ENCODE results near the gene LECT2. TPM values are rescaled to one million over a fixed set of nuclear protein-coding genes. Genes with fewer than 3 reads are reported as not detected.

LECT2 gene
- total and polyA plus RNA-seq, 10 of the 15 experiments (the other 5 are each of a cell fraction or from before 2014, with no cell fraction given), result not detected

DNA sequence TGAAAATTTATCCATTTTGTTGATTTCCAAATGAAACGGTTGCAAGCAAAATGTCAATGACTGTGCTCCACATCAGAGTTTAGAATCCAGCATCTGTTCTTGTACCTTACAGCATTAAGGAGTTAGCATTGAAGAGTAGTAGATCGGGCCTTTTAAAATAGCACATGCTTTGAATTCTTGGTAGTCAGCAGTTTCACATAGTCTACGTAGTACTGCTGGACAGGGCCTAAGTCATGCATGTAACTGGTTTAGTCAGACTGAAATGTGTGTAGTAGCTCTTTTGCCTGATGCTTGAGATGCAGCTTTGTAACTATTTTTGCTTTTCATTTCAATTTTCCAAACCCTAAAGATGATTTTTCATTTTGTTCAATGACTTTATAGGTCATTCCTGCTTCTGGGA lies 19.8 kb downstream of the LECT2 start:
- Histone ChIP-seq H4K20me1 (ENCODE audit: control insufficient read depth, insufficient read depth) (no peaks in the 10 kb centered on the region), H3K4me2 (ENCODE audit: control insufficient read depth, insufficient read depth) (no peak overlapping the region), H3K9me3 (replicated peaks; ENCODE audit: control insufficient read depth, insufficient read depth, low read length) (no peaks in the 10 kb centered on the region), H3K36me3 (ENCODE audit: control insufficient read depth in 2 of 2, insufficient read depth in 2 of 2, low read length in 1 of 2) (no peaks in the 10 kb centered on the region), H3K79me2 (ENCODE audit: control insufficient read depth, insufficient read depth, low read length) (no peaks in the 10 kb centered on the region), H3K9ac (ENCODE audit: control insufficient read depth, insufficient read depth, low read length) (no peak overlapping the region), H3K27ac (ENCODE audit: control insufficient read depth, insufficient read depth) (no peak overlapping the region), H3K27me3 (replicated peaks in 1 of 2; ENCODE audit: control insufficient read depth in 2 of 2, insufficient read depth in 2 of 2, low read length in 1 of 2) (peaks cover 2 to 3% of the 10 kb centered on the region in 2 experiments; a peak in 3 of 4 replicates), H3K4me1 (ENCODE audit: control insufficient read depth, insufficient read depth, low read length) (no peaks in the 10 kb centered on the region), H3K4me3 (no peak overlapping the region), H2AFZ (ENCODE audit: control insufficient read depth, low read depth, low read length) (no peak overlapping the region)
- ChIA-PET CTCF (interaction anchor here (0.9 to 1.1 kb wide), 2 partner anchors 10 to 46 kb away, joined by 3 read pairs; no protein-coding TSS in a partner anchor), RAD21 (ENCODE audit: unreplicated experiment) (no interaction called here), SMC1A (ENCODE audit: uncharacterized antibody, unreplicated experiment) (interaction anchor here (1.4 kb wide), 1 partner anchor 290 kb away, joined by 3 read pairs; no protein-coding TSS in a partner anchor), POLR2A (no interaction called here)
- TF ChIP-seq KLF5 (IDR thresholded peaks at IDR 0.05; ENCODE audit: partially characterized antibody) (no peak), EED (IDR thresholded peaks at IDR 0.05; ENCODE audit: low read depth) (no peak), PAX5 (IDR thresholded peaks at IDR 0.05; ENCODE audit: borderline replicate concordance, low read depth, low read length) (no peak), MEF2B (IDR thresholded peaks at IDR 0.05; ENCODE audit: partially characterized antibody, poor library complexity, severe bottlenecking) (no peak), CREM (IDR thresholded peaks at IDR 0.05; ENCODE audit: low read depth) (no peak), TARDBP (IDR thresholded peaks at IDR 0.05; ENCODE audit: borderline replicate concordance) (no peak), PBX3 (IDR thresholded peaks at IDR 0.05; ENCODE audit: insufficient replicate concordance, low read depth, low read length) (no peak), SIN3A (IDR thresholded peaks at IDR 0.05; ENCODE audit: low read depth, low read length) (no peak), POLR2AphosphoS5 (IDR thresholded peaks at IDR 0.05; ENCODE audit: low read length) (no peak)
- TF ChIP-seq, protein P1, sequence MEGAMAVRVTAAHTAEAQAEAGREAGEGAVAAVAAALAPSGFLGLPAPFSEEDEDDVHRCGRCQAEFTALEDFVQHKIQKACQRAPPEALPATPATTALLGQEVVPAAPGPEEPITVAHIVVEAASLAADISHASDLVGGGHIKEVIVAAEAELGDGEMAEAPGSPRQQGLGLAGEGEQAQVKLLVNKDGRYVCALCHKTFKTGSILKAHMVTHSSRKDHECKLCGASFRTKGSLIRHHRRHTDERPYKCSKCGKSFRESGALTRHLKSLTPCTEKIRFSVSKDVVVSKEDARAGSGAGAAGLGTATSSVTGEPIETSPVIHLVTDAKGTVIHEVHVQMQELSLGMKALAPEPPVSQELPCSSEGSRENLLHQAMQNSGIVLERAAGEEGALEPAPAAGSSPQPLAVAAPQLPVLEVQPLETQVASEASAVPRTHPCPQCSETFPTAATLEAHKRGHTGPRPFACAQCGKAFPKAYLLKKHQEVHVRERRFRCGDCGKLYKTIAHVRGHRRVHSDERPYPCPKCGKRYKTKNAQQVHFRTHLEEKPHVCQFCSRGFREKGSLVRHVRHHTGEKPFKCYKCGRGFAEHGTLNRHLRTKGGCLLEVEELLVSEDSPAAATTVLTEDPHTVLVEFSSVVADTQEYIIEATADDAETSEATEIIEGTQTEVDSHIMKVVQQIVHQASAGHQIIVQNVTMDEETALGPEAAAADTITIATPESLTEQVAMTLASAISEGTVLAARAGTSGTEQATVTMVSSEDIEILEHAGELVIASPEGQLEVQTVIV (IDR thresholded peaks at IDR 0.05; ENCODE audit: borderline replicate concordance, partially characterized antibody), result no peak
- intact Hi-C loops (cut with micrococcal nuclease; ENCODE audit: unreplicated experiment) (no loop called here), in situ Hi-C loops (cut with MboI) (no loop called here)
- no peak for FAIRE-seq
- ATAC-seq, result no peak; the same call in 2 of the 3 replicates
- BruUV-seq (replicated peaks), result no TSS peak
- WGBS (ENCODE audit: insufficient coverage, insufficient replicate concordance, low lambda C conversion rate, missing lambda C conversion rate), result 38% methylated on average over 3 of the region's 3 CpGs
- DNase-seq (ENCODE audit: low read depth, low spot score), result no peak
